Astrocyte (in vitro differentiated cells and primary cell): Measurements from ENCODE around the gene MESP1. TPM values are rescaled to one million over a fixed set of nuclear protein-coding genes. Genes with fewer than 3 reads are reported as not detected.

Experiments used
- DNase-seq: peaks from one replicate; pipeline ENCODE4 v3.0.0-alpha.2; 2010; ENCODE audit warnings: low read depth
- FAIRE-seq: peaks from 2 replicates; lab custom pipeline; 2011; peaks lifted over from hg19 to GRCh38; lab: Jason Lieb, UNC
- H2AFZ ChIP-seq: 2 replicates; pipeline ENCODE4 v1.6.0; 2012; ENCODE audit warnings: low read depth, low read length, inconsistent platforms
- H3K27ac ChIP-seq: 2 replicates; pipeline ENCODE4 v1.5.1; 2011; ENCODE audit warnings: low read depth, low read length, inconsistent platforms
- H3K27me3 ChIP-seq: 2 replicates; pipeline ENCODE4 v1.6.0; 2011; ENCODE audit warnings: low read length, inconsistent platforms; ENCODE audit not compliant: insufficient read depth
- H3K36me3 ChIP-seq: 2 replicates; pipeline ENCODE4 v1.5.1; 2011; ENCODE audit warnings: low read length, inconsistent platforms; ENCODE audit not compliant: insufficient read depth
- H3K4me1 ChIP-seq: 2 replicates; pipeline ENCODE4 v1.5.1; 2011; ENCODE audit warnings: low read length, inconsistent platforms; ENCODE audit not compliant: insufficient read depth
- H3K4me2 ChIP-seq: 2 replicates; pipeline ENCODE4 v1.6.0; 2012; ENCODE audit warnings: low read length, inconsistent platforms
- H3K4me3 ChIP-seq: 2 replicates; pipeline ENCODE4 v1.5.1; 2011; ENCODE audit warnings: low read depth, mild to moderate bottlenecking, low read length, inconsistent platforms; ENCODE audit not compliant: insufficient read depth
- H3K79me2 ChIP-seq: 2 replicates; pipeline ENCODE4 v1.6.0; 2012; ENCODE audit warnings: mild to moderate bottlenecking, low read length, inconsistent platforms; ENCODE audit not compliant: insufficient read depth
- H3K9ac ChIP-seq: 2 replicates; pipeline ENCODE4 v1.6.0; 2012; ENCODE audit warnings: mild to moderate bottlenecking, low read length, inconsistent platforms
- H3K9me3 ChIP-seq: 2 replicates; pipeline ENCODE4 v1.5.1; 2012; ENCODE audit warnings: low read depth, mild to moderate bottlenecking, low read length, inconsistent platforms; ENCODE audit not compliant: insufficient read depth
- H4K20me1 ChIP-seq: 2 replicates; pipeline ENCODE4 v1.6.0; 2012; ENCODE audit warnings: low read length, inconsistent platforms; ENCODE audit not compliant: insufficient read depth
- H3K27ac Mint-ChIP-seq: one replicate; pipeline ENCODE4 v1.8.0; 2021; ENCODE audit warnings: mild to moderate bottlenecking, mixed read lengths; ENCODE audit not compliant: unreplicated experiment
- H3K27me3 Mint-ChIP-seq: one replicate; pipeline ENCODE4 v1.8.0; 2021; ENCODE audit warnings: low read depth, mixed read lengths; ENCODE audit not compliant: unreplicated experiment
- H3K36me3 Mint-ChIP-seq: one replicate; pipeline ENCODE4 v1.8.0; 2021; ENCODE audit warnings: low read depth, mixed read lengths; ENCODE audit not compliant: unreplicated experiment
- H3K4me1 Mint-ChIP-seq: one replicate; pipeline ENCODE4 v1.8.0; 2021; ENCODE audit warnings: low read depth, mixed read lengths; ENCODE audit not compliant: unreplicated experiment
- H3K4me3 Mint-ChIP-seq: one replicate; pipeline ENCODE4 v1.8.0; 2021; ENCODE audit warnings: mild to moderate bottlenecking, moderate library complexity, mixed read lengths; ENCODE audit not compliant: unreplicated experiment
- H3K9me3 Mint-ChIP-seq: one replicate; pipeline ENCODE4 v1.8.0; 2021; ENCODE audit warnings: mild to moderate bottlenecking, mixed read lengths; ENCODE audit not compliant: unreplicated experiment
- CTCF ChIP-seq: IDR thresholded peaks from 2 replicates; pipeline ENCODE4 v1.5.1; 2011; ENCODE audit warnings: low read depth, mild to moderate bottlenecking, inconsistent platforms, low read length, moderate library complexity; ENCODE audit not compliant: insufficient read depth
- EZH2 ChIP-seq: IDR thresholded peaks from 2 replicates; pipeline ENCODE4 v1.6.1; 2012; ENCODE audit warnings: mild to moderate bottlenecking, low read length, inconsistent platforms; ENCODE audit not compliant: insufficient read depth
- total RNA-seq: library from RNA; stranded (reverse); gene quantifications from 2 replicates; pipeline ENCODE4 v1.2.1, GENCODE V29; 2021

MESP1 gene
- total RNA-seq, 1 donor from 2014 or later, result not detected

- FAIRE-seq, result no peak
These were observed 5.8 kb upstream of the MESP1 start for GRCh38 chr15:89756897-89757296.

DNA sequence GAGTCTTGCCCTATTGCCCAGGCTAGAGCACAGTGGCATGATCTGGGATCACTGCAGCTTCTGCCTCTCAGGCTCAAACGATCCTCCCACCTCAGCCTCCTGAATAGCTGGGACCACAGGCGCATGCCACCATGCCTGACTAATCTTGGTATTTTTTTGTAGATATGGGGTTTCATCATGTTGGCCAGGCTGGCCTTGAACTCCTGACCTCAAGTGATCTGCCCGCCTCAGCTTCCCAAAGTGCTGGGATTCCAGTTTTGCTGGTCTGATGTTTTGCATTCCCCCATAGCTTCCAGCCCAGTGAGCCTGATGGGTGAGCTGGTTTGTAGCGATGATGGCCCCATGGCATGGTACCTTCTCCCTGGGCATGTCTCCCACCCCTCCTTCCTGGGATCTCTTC is 4.7 kb upstream of the MESP1 start:
- FAIRE-seq (no peak), DNase-seq (no peak)
- H4K20me1 ChIP-seq, result no peaks in the 10 kb centered on the region
- H3K9me3 ChIP-seq, result no peaks in the 10 kb centered on the region
- H3K36me3 ChIP-seq, result no peaks in the 10 kb centered on the region
- H3K27me3 ChIP-seq, result peaks cover 2% of the 10 kb centered on the region
- no peak overlapping the region for H3K27ac ChIP-seq
- peaks cover 4% of the 10 kb centered on the region for H3K4me1 ChIP-seq
- H2AFZ ChIP-seq, result no peak overlapping the region
- Mint-ChIP-seq H3K9me3 (no peaks in the 10 kb centered on the region), H3K36me3 (no peaks in the 10 kb centered on the region), H3K4me3 (no peak overlapping the region), H3K27ac (no peak overlapping the region), H3K27me3 (peaks cover 43% of the 10 kb centered on the region), H3K4me1 (no peaks in the 10 kb centered on the region)
- H3K4me2 ChIP-seq, result no peak overlapping the region
- no peaks in the 10 kb centered on the region for H3K79me2 ChIP-seq
- no peak overlapping the region for H3K9ac ChIP-seq
- TF ChIP-seq EZH2 (no peak), CTCF (no peak)
- H3K4me3 ChIP-seq, result no peak overlapping the region

More at GRCh38 chr15:89756897-89757296, 5.8 kb upstream of the MESP1 start:
- Mint-ChIP-seq H3K4me1 (no peaks in the 10 kb centered on the region), H3K27ac (no peak overlapping the region), H3K9me3 (no peaks in the 10 kb centered on the region), H3K36me3 (no peaks in the 10 kb centered on the region), H3K27me3 (peaks cover 40% of the 10 kb centered on the region), H3K4me3 (no peak overlapping the region)
- no peak overlapping the region for H3K4me2 ChIP-seq
- H3K27me3 ChIP-seq, result peaks cover 2% of the 10 kb centered on the region
- H3K79me2 ChIP-seq, result no peaks in the 10 kb centered on the region
- H3K36me3 ChIP-seq, result no peaks in the 10 kb centered on the region
- H4K20me1 ChIP-seq, result no peaks in the 10 kb centered on the region
- DNase-seq, result no peak
- H3K9ac ChIP-seq, result no peak overlapping the region
- no peaks in the 10 kb centered on the region for H3K4me1 ChIP-seq
- H3K4me3 ChIP-seq, result no peak overlapping the region
- TF ChIP-seq CTCF (no peak), EZH2 (no peak)
- no peaks in the 10 kb centered on the region for H3K9me3 ChIP-seq
- H3K27ac ChIP-seq, result no peak overlapping the region
- H2AFZ ChIP-seq, result no peak overlapping the region

DNA sequence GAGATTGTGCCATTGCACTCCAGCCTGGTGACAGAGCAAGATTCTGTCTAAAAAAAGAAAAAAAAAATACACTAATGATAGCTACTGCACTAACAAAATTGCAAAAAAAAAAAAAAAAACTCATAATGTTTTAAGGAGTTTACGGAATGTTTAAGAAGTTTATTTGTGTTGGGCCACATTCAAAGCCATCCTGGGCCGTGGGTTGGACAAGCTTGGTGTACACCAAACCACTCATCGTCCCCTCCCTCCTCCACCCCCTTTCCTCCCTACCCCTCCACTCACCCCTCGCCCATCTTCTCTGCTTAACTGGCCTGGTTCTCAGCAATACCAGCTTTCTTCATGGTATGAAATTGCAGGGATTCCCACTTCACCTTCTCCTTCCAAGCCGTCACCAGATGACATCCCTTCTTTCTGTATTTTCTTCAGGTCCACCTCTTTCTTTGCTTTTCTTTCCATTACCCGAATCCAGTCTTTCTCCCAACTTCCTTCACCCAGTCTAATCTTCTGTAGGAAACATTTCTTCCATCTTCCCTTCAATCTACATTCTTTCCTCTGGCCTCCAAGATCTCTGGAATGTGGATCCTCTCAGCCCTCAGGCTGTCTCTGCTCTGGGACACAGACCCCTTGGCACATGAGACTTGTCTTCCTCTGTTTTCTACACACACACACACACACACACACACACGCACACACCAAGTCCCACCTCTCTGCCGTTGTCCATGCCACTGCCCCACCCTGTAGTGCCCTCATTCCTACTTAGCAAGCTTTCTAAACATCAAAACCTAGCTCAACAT is 3.5 kb upstream of the MESP1 start:
- H3K4me1 ChIP-seq, result peaks cover 6% of the 10 kb centered on the region
- no peak overlapping the region for H3K4me3 Mint-ChIP-seq
- no peak for TF ChIP-seq EZH2
- TF ChIP-seq CTCF, result no peak
- no peaks in the 10 kb centered on the region for H3K4me1 Mint-ChIP-seq
- H3K4me2 ChIP-seq, result no peak overlapping the region
- H3K27me3 Mint-ChIP-seq, result peaks cover 45% of the 10 kb centered on the region
- no peaks in the 10 kb centered on the region for H3K9me3 ChIP-seq
- H3K79me2 ChIP-seq, result no peaks in the 10 kb centered on the region
- H3K9me3 Mint-ChIP-seq, result no peaks in the 10 kb centered on the region
- H3K9ac ChIP-seq, result no peak overlapping the region
- no peak overlapping the region for H3K4me3 ChIP-seq
- peaks cover 8% of the 10 kb centered on the region for H3K27me3 ChIP-seq
- no peak overlapping the region for H2AFZ ChIP-seq
- DNase-seq (no peak), FAIRE-seq (no peak)
- H4K20me1 ChIP-seq, result no peaks in the 10 kb centered on the region
- no peak overlapping the region for H3K27ac ChIP-seq
- H3K36me3 Mint-ChIP-seq, result no peaks in the 10 kb centered on the region
- H3K27ac Mint-ChIP-seq, result no peak overlapping the region
- no peaks in the 10 kb centered on the region for H3K36me3 ChIP-seq
